ENCODE data around the gene CHEK2.

The CHEK2 gene

GRCh38 chr22:28716686-28717085 lies 24.9 kb downstream of the CHEK2 start:
- Histone ChIP-seq H2AFZ (ENCODE audit: low read length) (no peak overlapping the region), H3K9me3 (replicated peaks; ENCODE audit: insufficient read depth, low read length) (no peaks in the 10 kb centered on the region), H3K79me2 (ENCODE audit: low read length) (no peaks in the 10 kb centered on the region), H3K9ac (ENCODE audit: low read length) (no peak overlapping the region), H3K4me1 (ENCODE audit: low read length) (no peaks in the 10 kb centered on the region), H3K9me2 (replicated peaks; ENCODE audit: insufficient read depth, low read length) (no peaks in the 10 kb centered on the region), H3K4me2 (ENCODE audit: low read depth, low read length) (no peak overlapping the region), H4K20me1 (ENCODE audit: insufficient read depth, low read length) (no peaks in the 10 kb centered on the region), H3K4me3 (ENCODE audit: low read length) (no peak overlapping the region), H3K27ac (ENCODE audit: low read length) (no peak overlapping the region), H3K27me3 (replicated peaks; ENCODE audit: insufficient read depth, low read length) (no peaks in the 10 kb centered on the region), H3K36me3 (replicated peaks; ENCODE audit: insufficient read depth, low read length) (0 out of 2 replicates have a peak, but pooled peaks cover 12% of the 10 kb centered on the region), H3F3A (ENCODE audit: insufficient read depth, low read length) (no peaks in the 10 kb centered on the region)
- no peak for DNase-seq
- TF ChIP-seq CTCF (IDR thresholded peaks at IDR 0.05; ENCODE audit: low read length) (no peak), EZH2 (optimal IDR thresholded peaks at IDR 0.05; ENCODE audit: low read depth, low read length) (no peak), EZH2phosphoT487 (IDR thresholded peaks at IDR 0.05; ENCODE audit: low read length) (no peak)

GRCh38 chr22:28715611-28716010 lies 26.0 kb downstream of the CHEK2 start:
- H3K9ac ChIP-seq (ENCODE audit: low read length), result no peak overlapping the region
- DNase-seq, result no peak
- no peaks in the 10 kb centered on the region for H3K79me2 ChIP-seq (ENCODE audit: low read length)
- no peak overlapping the region for H3K4me3 ChIP-seq (ENCODE audit: low read length)
- H3K36me3 ChIP-seq (replicated peaks; ENCODE audit: insufficient read depth, low read length), result 0 out of 2 replicates have a peak, but pooled peaks cover 8% of the 10 kb centered on the region
- H3K27ac ChIP-seq (ENCODE audit: low read length), result no peak overlapping the region
- no peaks in the 10 kb centered on the region for H3K4me1 ChIP-seq (ENCODE audit: low read length)
- H3K27me3 ChIP-seq (replicated peaks; ENCODE audit: insufficient read depth, low read length), result no peaks in the 10 kb centered on the region
- no peak overlapping the region for H3K4me2 ChIP-seq (ENCODE audit: low read depth, low read length)
- H2AFZ ChIP-seq (ENCODE audit: low read length), result no peak overlapping the region
- TF ChIP-seq CTCF (IDR thresholded peaks at IDR 0.05; ENCODE audit: low read length), result no peak
- TF ChIP-seq EZH2phosphoT487 (IDR thresholded peaks at IDR 0.05; ENCODE audit: low read length), result no peak
- no peaks in the 10 kb centered on the region for H3F3A ChIP-seq (ENCODE audit: insufficient read depth, low read length)
- H4K20me1 ChIP-seq (ENCODE audit: insufficient read depth, low read length), result no peaks in the 10 kb centered on the region
- H3K9me2 ChIP-seq (replicated peaks; ENCODE audit: insufficient read depth, low read length), result no peaks in the 10 kb centered on the region
- no peaks in the 10 kb centered on the region for H3K9me3 ChIP-seq (replicated peaks; ENCODE audit: insufficient read depth, low read length)

- H3K27me3 ChIP-seq (replicated peaks; ENCODE audit: insufficient read depth, low read length), result no peaks in the 10 kb centered on the region
- no peaks in the 10 kb centered on the region for H3K9me3 ChIP-seq (replicated peaks; ENCODE audit: insufficient read depth, low read length)
- no peak for DNase-seq
- 0 out of 2 replicates have a peak, but pooled peaks cover 1% of the 10 kb centered on the region for H3K36me3 ChIP-seq (replicated peaks; ENCODE audit: insufficient read depth, low read length)
- H3K4me3 ChIP-seq (ENCODE audit: low read length), result no peak overlapping the region
- no peak overlapping the region for H2AFZ ChIP-seq (ENCODE audit: low read length)
- H3K27ac ChIP-seq (ENCODE audit: low read length), result no peak overlapping the region
- H3F3A ChIP-seq (ENCODE audit: insufficient read depth, low read length), result no peaks in the 10 kb centered on the region
- no peaks in the 10 kb centered on the region for H3K4me1 ChIP-seq (ENCODE audit: low read length)
- H3K4me2 ChIP-seq (ENCODE audit: low read depth, low read length), result no peak overlapping the region
- TF ChIP-seq CTCF (IDR thresholded peaks at IDR 0.05; ENCODE audit: low read length), result no peak
- TF ChIP-seq EZH2phosphoT487 (IDR thresholded peaks at IDR 0.05; ENCODE audit: low read length), result no peak
- TF ChIP-seq EZH2 (optimal IDR thresholded peaks at IDR 0.05; ENCODE audit: low read depth, low read length), result no peak
- H3K79me2 ChIP-seq (ENCODE audit: low read length), result no peaks in the 10 kb centered on the region
- no peak overlapping the region for H3K9ac ChIP-seq (ENCODE audit: low read length)
- H3K9me2 ChIP-seq (replicated peaks; ENCODE audit: insufficient read depth, low read length), result no peaks in the 10 kb centered on the region
- H4K20me1 ChIP-seq (ENCODE audit: insufficient read depth, low read length), result no peaks in the 10 kb centered on the region
Measured at GRCh38 chr22:28714043-28714628, 27.5 kb downstream of the CHEK2 start.
